ENCODE results near the gene IL17REL. TPM values are rescaled to one million over a fixed set of nuclear protein-coding genes. Genes with fewer than 3 reads are reported as not detected.

Gene IL17REL
- total RNA-seq, 6 experiments from 2014 or later, result not detected

DNA sequence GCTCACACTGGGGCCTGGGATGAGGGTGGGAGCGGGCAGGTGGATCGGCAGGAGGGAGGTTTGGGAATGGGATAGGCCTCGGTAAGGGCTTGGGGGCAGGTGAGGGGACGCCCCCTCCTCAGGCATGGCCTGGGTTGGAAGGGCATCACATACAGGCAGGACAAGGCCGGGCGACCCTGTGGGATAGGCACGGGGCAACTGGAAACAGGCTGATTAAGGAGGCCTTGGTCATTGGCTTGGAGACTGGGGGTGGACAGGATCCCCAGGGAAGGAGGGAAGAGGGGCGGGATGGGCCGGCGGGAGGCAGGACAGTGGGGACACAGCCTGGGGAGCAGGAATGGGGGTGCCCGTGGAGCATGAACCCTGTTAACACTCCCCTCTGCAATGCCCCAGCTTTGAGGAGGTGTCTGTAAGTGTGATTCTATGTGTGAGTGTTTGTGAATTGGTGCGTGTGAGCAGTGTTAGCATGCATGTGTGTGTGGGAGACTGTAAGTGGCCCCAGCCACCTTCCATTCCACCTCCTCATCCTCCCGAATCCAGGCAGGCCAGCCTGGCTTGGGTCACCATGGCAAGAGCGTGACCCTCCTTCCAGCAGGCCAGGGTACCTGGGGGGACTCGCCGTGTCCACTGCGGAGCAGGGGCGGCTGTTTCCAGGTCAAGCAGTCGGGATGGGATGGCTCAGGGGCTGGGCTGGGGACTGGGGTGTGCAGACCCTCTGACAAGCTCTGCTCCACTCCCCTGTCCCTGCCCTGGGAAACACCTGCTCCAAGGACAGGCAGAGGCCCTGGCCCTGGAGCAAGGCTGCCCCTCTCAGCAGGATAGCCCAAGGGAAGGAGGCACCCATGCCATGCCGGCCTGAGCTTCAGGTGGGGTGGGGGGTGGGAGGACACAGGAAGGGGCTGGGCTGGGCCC lies 55.4 kb downstream of the IL17REL start:
- Mint-ChIP-seq H3K4me1 (ENCODE audit: low read depth) (peaks cover 10% of the 10 kb centered on the region), H3K4me3 (no peak overlapping the region), H3K36me3 (ENCODE audit: low read depth) (no peaks in the 10 kb centered on the region), H3K9me3 (no peaks in the 10 kb centered on the region), H3K27me3 (ENCODE audit: insufficient read depth) (no peaks in the 10 kb centered on the region; the same call in 1 of the 2 replicates), H3K27ac (no peak overlapping the region)
- no peak for DNase-seq
- TF ChIP-seq, protein P1, sequence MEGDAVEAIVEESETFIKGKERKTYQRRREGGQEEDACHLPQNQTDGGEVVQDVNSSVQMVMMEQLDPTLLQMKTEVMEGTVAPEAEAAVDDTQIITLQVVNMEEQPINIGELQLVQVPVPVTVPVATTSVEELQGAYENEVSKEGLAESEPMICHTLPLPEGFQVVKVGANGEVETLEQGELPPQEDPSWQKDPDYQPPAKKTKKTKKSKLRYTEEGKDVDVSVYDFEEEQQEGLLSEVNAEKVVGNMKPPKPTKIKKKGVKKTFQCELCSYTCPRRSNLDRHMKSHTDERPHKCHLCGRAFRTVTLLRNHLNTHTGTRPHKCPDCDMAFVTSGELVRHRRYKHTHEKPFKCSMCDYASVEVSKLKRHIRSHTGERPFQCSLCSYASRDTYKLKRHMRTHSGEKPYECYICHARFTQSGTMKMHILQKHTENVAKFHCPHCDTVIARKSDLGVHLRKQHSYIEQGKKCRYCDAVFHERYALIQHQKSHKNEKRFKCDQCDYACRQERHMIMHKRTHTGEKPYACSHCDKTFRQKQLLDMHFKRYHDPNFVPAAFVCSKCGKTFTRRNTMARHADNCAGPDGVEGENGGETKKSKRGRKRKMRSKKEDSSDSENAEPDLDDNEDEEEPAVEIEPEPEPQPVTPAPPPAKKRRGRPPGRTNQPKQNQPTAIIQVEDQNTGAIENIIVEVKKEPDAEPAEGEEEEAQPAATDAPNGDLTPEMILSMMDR (IDR thresholded peaks at IDR 0.05), result no peak

DNA sequence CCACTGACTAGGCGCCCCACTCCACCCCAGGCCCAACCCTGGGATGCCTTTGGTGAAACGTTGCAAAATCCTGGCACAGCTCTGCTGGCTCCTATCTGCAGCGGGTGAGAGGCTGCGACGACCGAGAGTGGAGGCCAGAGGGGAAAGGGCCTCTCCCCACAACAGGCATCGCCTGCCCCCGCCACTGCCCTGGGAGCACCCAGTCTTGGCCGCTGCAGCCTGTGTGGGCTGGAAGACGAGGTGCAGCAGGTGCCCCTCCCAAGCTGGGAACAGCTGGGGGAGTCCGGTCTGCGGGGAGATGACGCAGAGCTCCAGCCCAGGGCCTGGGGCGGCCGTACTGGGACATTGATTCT lies 56.2 kb downstream of the IL17REL start:
- TF ChIP-seq, protein P1 (IDR thresholded peaks at IDR 0.05), result no peak
- Mint-ChIP-seq H3K4me3 (no peak overlapping the region), H3K36me3 (ENCODE audit: low read depth) (no peaks in the 10 kb centered on the region), H3K27ac (no peak overlapping the region), H3K4me1 (ENCODE audit: low read depth) (peaks cover 15% of the 10 kb centered on the region), H3K9me3 (no peaks in the 10 kb centered on the region), H3K27me3 (ENCODE audit: insufficient read depth) (no peaks in the 10 kb centered on the region)
- no peak for DNase-seq

DNA sequence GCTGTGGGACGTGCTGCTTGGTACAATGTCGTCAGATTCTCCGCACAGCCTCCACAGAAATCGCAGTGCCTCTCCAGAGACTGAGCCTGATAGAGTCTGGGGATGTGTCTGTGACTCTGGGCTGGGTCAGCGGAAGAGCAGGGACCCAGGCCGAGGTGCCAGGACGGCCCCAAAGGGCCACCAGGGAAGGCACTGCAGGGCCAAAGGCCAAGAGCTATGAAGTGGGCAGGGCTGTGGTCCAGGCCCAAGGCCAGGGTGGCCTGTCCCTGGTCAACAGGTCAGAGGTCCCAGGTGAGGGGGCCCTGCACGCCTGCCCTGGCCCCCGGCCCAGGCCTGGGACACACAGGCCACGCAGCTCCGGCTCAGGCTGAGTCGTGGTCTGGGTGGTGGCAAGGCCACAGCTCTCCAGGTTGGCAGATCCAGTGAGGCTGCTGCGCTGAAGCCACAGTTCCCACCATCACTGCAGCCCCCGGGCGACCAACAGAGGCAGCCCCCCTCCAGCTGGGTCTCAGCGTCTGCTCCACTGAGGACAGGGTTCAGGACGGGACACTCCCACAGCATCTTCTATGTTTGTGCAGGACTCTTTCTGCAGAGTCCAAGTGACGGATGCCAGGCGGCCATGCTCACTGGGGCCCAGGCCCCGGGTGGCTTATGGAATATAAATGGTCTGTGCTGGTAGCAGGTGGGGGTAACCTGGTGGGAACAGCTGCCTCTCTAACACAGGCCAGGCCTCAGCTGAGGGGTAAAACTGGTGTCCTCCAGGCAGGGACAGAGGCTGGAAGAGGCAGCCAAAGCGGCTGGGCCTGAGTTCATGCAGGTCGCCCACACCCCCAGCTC lies 56.8 kb downstream of the IL17REL start:
- H3K27me3 Mint-ChIP-seq (ENCODE audit: insufficient read depth), result no peaks in the 10 kb centered on the region
- no peak for DNase-seq
- no peak overlapping the region for H3K4me3 Mint-ChIP-seq
- peaks cover 15% of the 10 kb centered on the region for H3K4me1 Mint-ChIP-seq (ENCODE audit: low read depth)
- no peaks in the 10 kb centered on the region for H3K36me3 Mint-ChIP-seq (ENCODE audit: low read depth)
- no peaks in the 10 kb centered on the region for H3K9me3 Mint-ChIP-seq
- no peak overlapping the region for H3K27ac Mint-ChIP-seq
- TF ChIP-seq, protein P1 (IDR thresholded peaks at IDR 0.05), result no peak

DNA sequence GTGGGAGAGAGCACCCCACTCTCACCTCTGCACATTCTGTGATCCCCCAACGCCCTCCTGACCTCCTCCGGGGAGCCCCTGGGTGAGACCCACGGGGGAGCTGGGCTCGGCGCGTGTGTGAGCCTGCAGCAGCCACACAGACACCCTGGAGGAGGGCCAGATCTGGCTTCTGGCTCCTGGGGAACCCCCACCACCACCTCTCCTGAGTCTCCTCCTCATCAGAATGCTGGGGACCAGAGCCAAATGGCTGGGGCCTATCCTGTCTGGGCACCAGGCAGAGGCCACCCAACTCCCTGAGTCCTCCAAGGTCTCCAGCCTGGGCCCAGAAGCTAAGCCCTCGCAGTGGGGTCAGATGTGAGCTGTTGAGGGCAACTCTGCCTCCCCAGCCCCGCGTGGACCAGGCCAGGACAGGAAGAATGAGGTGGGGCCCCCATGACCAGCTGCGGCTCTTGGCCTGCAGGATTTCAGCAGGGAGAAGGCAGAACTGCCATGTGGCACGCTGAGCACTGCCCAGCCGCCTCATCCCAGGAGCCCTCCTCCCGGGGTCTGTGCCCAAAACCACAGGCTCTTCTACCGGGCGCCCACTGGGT lies 57.5 kb downstream of the IL17REL start:
- DNase-seq, result no peak
- TF ChIP-seq, protein P1 (IDR thresholded peaks at IDR 0.05), result no peak

DNA sequence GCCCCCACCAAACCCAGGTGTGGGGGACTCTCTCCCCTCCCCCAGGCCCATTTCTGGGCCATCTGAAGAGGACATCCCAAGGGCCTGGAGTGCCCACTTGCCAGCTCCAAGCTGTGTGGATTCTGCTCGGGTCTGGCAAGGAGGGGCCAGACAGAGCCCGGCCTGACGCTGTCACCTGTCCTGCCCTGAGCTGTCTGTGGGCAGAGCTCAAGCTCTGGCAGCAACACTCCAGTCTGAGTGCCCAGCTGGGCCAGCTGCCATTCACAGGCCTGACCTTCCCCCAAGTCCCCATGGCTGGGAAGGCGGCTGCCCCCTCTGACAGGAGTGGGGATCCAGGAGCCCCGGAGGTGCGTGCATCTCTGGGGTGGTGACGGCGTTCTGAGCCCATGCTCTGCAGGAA lies 58.2 kb downstream of the IL17REL start:
- peaks cover 11% of the 10 kb centered on the region for H3K4me1 Mint-ChIP-seq (ENCODE audit: low read depth)
- TF ChIP-seq, protein P1 (IDR thresholded peaks at IDR 0.05), result no peak
- no peak overlapping the region for H3K4me3 Mint-ChIP-seq
- H3K27me3 Mint-ChIP-seq (ENCODE audit: insufficient read depth), result no peaks in the 10 kb centered on the region
- H3K27ac Mint-ChIP-seq, result no peak overlapping the region
- no peaks in the 10 kb centered on the region for H3K36me3 Mint-ChIP-seq (ENCODE audit: low read depth)
- no peaks in the 10 kb centered on the region for H3K9me3 Mint-ChIP-seq
- no peak for DNase-seq

More for the DNA sequence above, 57.5 kb downstream of the IL17REL start:
- Mint-ChIP-seq H3K27me3 (ENCODE audit: insufficient read depth) (no peaks in the 10 kb centered on the region), H3K27ac (no peak overlapping the region), H3K9me3 (no peaks in the 10 kb centered on the region), H3K36me3 (ENCODE audit: low read depth) (no peaks in the 10 kb centered on the region), H3K4me1 (ENCODE audit: low read depth) (peaks cover 15% of the 10 kb centered on the region), H3K4me3 (no peak overlapping the region)

Measured in HFFc6 (cell line).